Neutrophil (primary cell): ENCODE results near the gene KIF23.

Experiments used
- H3K27ac ChIP-seq: fragments of 200-600 bp; sonication (generic); 2 replicates; pipeline ENCODE4 v1.5.1; 2016; ENCODE audit warnings: mild to moderate bottlenecking, moderate library complexity
- H3K27me3 ChIP-seq: fragments of 200-600 bp; sonication (generic); 2 replicates; pipeline ENCODE4 v1.6.0; 2016; ENCODE audit warnings: mild to moderate bottlenecking
- H3K36me3 ChIP-seq: fragments of 200-600 bp; sonication (generic); 2 replicates; pipeline ENCODE4 v1.5.1; 2017
- H3K4me1 ChIP-seq, 2 experiments: fragments of 200-600 bp in 1 of 2; sonication (generic) in 1 of 2; 1 replicate in 1 of 2; 2 replicates in 1 of 2; pipeline versions ENCODE4 v1.5.1 to v1.6.1; 2013 to 2016; ENCODE audit warnings: low read depth in 1 of 2, low read length in 1 of 2, mild to moderate bottlenecking in 1 of 2, moderate library complexity in 1 of 2; ENCODE audit not compliant: control insufficient read depth in 1 of 2, insufficient read depth in 1 of 2
- H3K4me3 ChIP-seq, 2 experiments: fragments of 200-600 bp in 1 of 2; sonication (generic) in 1 of 2; 1 replicate in 1 of 2; 2 replicates in 1 of 2; pipeline ENCODE4 v1.5.1; 2013 to 2016; ENCODE audit warnings: low read depth in 1 of 2, low read length in 1 of 2, mild to moderate bottlenecking in 1 of 2, moderate library complexity in 1 of 2
- H3K9me3 ChIP-seq: fragments of 200-600 bp; sonication (generic); 2 replicates; pipeline ENCODE4 v1.5.1; 2016
- CTCF ChIP-seq: fragments of 200-600 bp; sonication (generic); IDR thresholded peaks from 2 replicates; pipeline ENCODE4 v1.5.1; 2016; ENCODE audit warnings: antibody characterized with exemption

The KIF23 gene

GRCh38 chr15:69496001-69496400 is 81.9 kb downstream of the KIF23 start:
- Histone ChIP-seq H3K9me3 (no peaks in the 10 kb centered on the region), H3K4me3 (no peak overlapping the region), H3K36me3 (no peaks in the 10 kb centered on the region), H3K4me1 (no peaks in the 10 kb centered on the region), H3K27me3 (no peaks in the 10 kb centered on the region), H3K27ac (no peak overlapping the region)
- no peak for TF ChIP-seq CTCF

GRCh38 chr15:69497076-69497475 is 82.9 kb downstream of the KIF23 start:
- Histone ChIP-seq H3K27ac (no peak overlapping the region), H3K9me3 (no peaks in the 10 kb centered on the region)
- no peak for TF ChIP-seq CTCF

GRCh38 chr15:69497667-69498066 is 83.5 kb downstream of the KIF23 start:
- Histone ChIP-seq H3K9me3 (no peaks in the 10 kb centered on the region), H3K36me3 (no peaks in the 10 kb centered on the region), H3K27ac (no peak overlapping the region), H3K4me1 (no peaks in the 10 kb centered on the region), H3K27me3 (no peaks in the 10 kb centered on the region), H3K4me3 (no peak overlapping the region)
- TF ChIP-seq CTCF = no peak

More at GRCh38 chr15:69497076-69497475, 82.9 kb downstream of the KIF23 start:
- H3K27me3 ChIP-seq = no peaks in the 10 kb centered on the region
- no peak overlapping the region for H3K4me3 ChIP-seq
- no peaks in the 10 kb centered on the region for H3K4me1 ChIP-seq
- H3K36me3 ChIP-seq = no peaks in the 10 kb centered on the region
